HG03457 (cell line): ENCODE measurements around the gene NLRP6.

ENCODE experiments used
- ATAC-seq: cut with Tn5 transposase; IDR thresholded peaks from one replicate; pipeline ENCODE4 v1.9.1; 2021; ENCODE audit warnings: moderate number of reproducible peaks; ENCODE audit not compliant: unreplicated experiment

The NLRP6 gene

GRCh38 chr11:255816-256215, 22.4 kb upstream of the NLRP6 start:
- ATAC-seq, result no peak

GRCh38 chr11:256952-257737, 21.1 kb upstream of the NLRP6 start:
- no peak for ATAC-seq

- no peak for ATAC-seq
These were observed 20.3 kb upstream of the NLRP6 start for GRCh38 chr11:257766-258493.

GRCh38 chr11:259413-259812, 18.8 kb upstream of the NLRP6 start:
- ATAC-seq, result no peak

- ATAC-seq, result no peak
These were observed 16.6 kb upstream of the NLRP6 start for GRCh38 chr11:261624-262023.

- no peak for ATAC-seq
These were observed 11.3 kb upstream of the NLRP6 start for GRCh38 chr11:266676-267439.

GRCh38 chr11:267491-267994, 10.7 kb upstream of the NLRP6 start:
- no peak for ATAC-seq

GRCh38 chr11:268716-269145, 9.5 kb upstream of the NLRP6 start:
- ATAC-seq, result peak; percentile 35

GRCh38 chr11:269146-269890, 8.9 kb upstream of the NLRP6 start:
- peak; percentile 52 for ATAC-seq

- ATAC-seq, result no peak
These were observed 7.5 kb upstream of the NLRP6 start for GRCh38 chr11:270451-271318.

- ATAC-seq, result no peak
These were observed 6.9 kb upstream of the NLRP6 start for GRCh38 chr11:271319-271715.

GRCh38 chr11:272195-272930, 5.8 kb upstream of the NLRP6 start:
- ATAC-seq, result no peak

GRCh38 chr11:272931-273198, 5.3 kb upstream of the NLRP6 start:
- ATAC-seq, result no peak

GRCh38 chr11:276219-276618, 2.0 kb upstream of the NLRP6 start:
- no peak for ATAC-seq

GRCh38 chr11:279040-279965, 1.1 kb downstream of the NLRP6 start:
- no peak for ATAC-seq

- ATAC-seq, result no peak
These were observed 1.9 kb downstream of the NLRP6 start for GRCh38 chr11:279966-280705.

- no peak for ATAC-seq
These were observed 2.7 kb downstream of the NLRP6 start for GRCh38 chr11:280706-281485.
